HepG2 (cell line): ENCODE data around the gene PDGFB. TPM values are rescaled to one million over a fixed set of nuclear protein-coding genes. Genes with fewer than 3 reads are reported as not detected.

Source experiments
- AKAP8 ChIP-seq: sonication (generic); formaldehyde crosslinking; IDR thresholded peaks from 2 replicates; pipeline ENCODE4 v1.5.1; 2020; ENCODE audit warnings: mild to moderate bottlenecking, missing genetic modification reagents
- ARNT ChIP-seq: fragments of 450-650 bp; IDR thresholded peaks from 2 replicates; pipeline ENCODE4 v1.6.1; 2017
- BHLHE40 ChIP-seq: IDR thresholded peaks from 2 replicates; pipeline ENCODE4 v1.6.1; 2011; ENCODE audit warnings: low read length, improper control_type of control experiment
- CBX5 ChIP-seq: sonication (generic); formaldehyde crosslinking; IDR thresholded peaks from 2 replicates; pipeline ENCODE4 v1.4.0; 2020; ENCODE audit warnings: missing genetic modification reagents, borderline replicate concordance
- CEBPB ChIP-seq: IDR thresholded peaks from 2 replicates; pipeline ENCODE4 v1.6.1; 2011; ENCODE audit warnings: low read depth, low read length, improper control_type of control experiment, borderline replicate concordance
- EEA1 ChIP-seq: sonication (generic); formaldehyde crosslinking; IDR thresholded peaks from 2 replicates; pipeline ENCODE4 v1.5.1; 2020; ENCODE audit warnings: mild to moderate bottlenecking, missing genetic modification reagents, borderline replicate concordance
- HOXA7 ChIP-seq: sonication (generic); formaldehyde crosslinking; IDR thresholded peaks from 2 replicates; pipeline ENCODE4 v1.8.1; 2022; ENCODE audit warnings: mild to moderate bottlenecking, missing genetic modification reagents, moderate library complexity
- IKZF4 ChIP-seq: sonication (generic); formaldehyde crosslinking; IDR thresholded peaks from 2 replicates; pipeline ENCODE4 v1.5.1; 2020; ENCODE audit warnings: borderline replicate concordance, mild to moderate bottlenecking, low read depth, missing genetic modification reagents; ENCODE audit errors: not compliant biosample characterization
- KDM4B ChIP-seq: sonication (generic); formaldehyde crosslinking; IDR thresholded peaks from 2 replicates; pipeline ENCODE4 v1.4.0; 2020; ENCODE audit warnings: missing genetic modification reagents
- MATR3 ChIP-seq: sonication (generic); formaldehyde crosslinking; IDR thresholded peaks from 2 replicates; pipeline ENCODE4 v1.4.0; 2020; ENCODE audit warnings: missing genetic modification reagents
- MTA3 ChIP-seq: sonication (generic); formaldehyde crosslinking; IDR thresholded peaks from 2 replicates; pipeline ENCODE4 v1.4.0; 2020; ENCODE audit warnings: missing genetic modification reagents
- NFKB2 ChIP-seq: sonication (generic); formaldehyde crosslinking; IDR thresholded peaks from 2 replicates; pipeline ENCODE4 v1.4.0; 2020; ENCODE audit warnings: missing genetic modification reagents, borderline replicate concordance
- NFKBIZ ChIP-seq: IDR thresholded peaks from 2 replicates; pipeline ENCODE4 v1.6.1; 2018; ENCODE audit warnings: missing genetic modification reagents, missing compliant biosample characterization
- NFYB ChIP-seq: sonication (generic); formaldehyde crosslinking; IDR thresholded peaks from 2 replicates; pipeline ENCODE4 v1.4.0; 2020; ENCODE audit warnings: missing genetic modification reagents
- PHF8 ChIP-seq: sonication (generic); formaldehyde crosslinking; IDR thresholded peaks from 2 replicates; pipeline ENCODE4 v1.5.0; 2020; ENCODE audit warnings: missing genetic modification reagents
- REPIN1 ChIP-seq: sonication (generic); formaldehyde crosslinking; IDR thresholded peaks from 2 replicates; pipeline ENCODE4 v1.8.0; 2022; ENCODE audit warnings: missing genetic modification reagents, low read depth, mild to moderate bottlenecking, borderline replicate concordance
- SCMH1 ChIP-seq: sonication (generic); formaldehyde crosslinking; IDR thresholded peaks from 2 replicates; pipeline ENCODE4 v1.9.0; 2021; ENCODE audit warnings: missing genetic modification reagents, mild to moderate bottlenecking, borderline replicate concordance
- SRY ChIP-seq: sonication (generic); formaldehyde crosslinking; IDR thresholded peaks from 2 replicates; pipeline ENCODE4 v1.8.0; 2022; ENCODE audit warnings: mild to moderate bottlenecking, missing genetic modification reagents
- TAF15 ChIP-seq: fragments of 200-400 bp; formaldehyde crosslinking; IDR thresholded peaks from one replicate; pipeline ENCODE4 v1.6.1; 2018; ENCODE audit warnings: mild to moderate bottlenecking, low read depth, low read length; ENCODE audit not compliant: poor library complexity, severe bottlenecking
- TOE1 ChIP-seq: sonication (generic); formaldehyde crosslinking; IDR thresholded peaks from 2 replicates; pipeline ENCODE4 v1.4.0; 2020; ENCODE audit warnings: mild to moderate bottlenecking, missing genetic modification reagents
- XBP1 ChIP-seq: sonication (generic); formaldehyde crosslinking; IDR thresholded peaks from 2 replicates; pipeline ENCODE4 v1.5.0; 2020; ENCODE audit warnings: missing genetic modification reagents
- ZBTB42 ChIP-seq: sonication (generic); formaldehyde crosslinking; IDR thresholded peaks from 2 replicates; pipeline ENCODE4 v1.5.0; 2020; ENCODE audit warnings: mild to moderate bottlenecking, missing genetic modification reagents
- ZNF30 ChIP-seq: sonication (generic); formaldehyde crosslinking; IDR thresholded peaks from 2 replicates; pipeline ENCODE4 v1.5.0; 2020; ENCODE audit warnings: mild to moderate bottlenecking, missing genetic modification reagents
- ZNF484 ChIP-seq: sonication (generic); formaldehyde crosslinking; IDR thresholded peaks from 2 replicates; pipeline ENCODE4 v1.5.1; 2020; ENCODE audit warnings: mild to moderate bottlenecking, low read depth, missing genetic modification reagents, borderline replicate concordance
- ZNF572 ChIP-seq: sonication (generic); formaldehyde crosslinking; IDR thresholded peaks from 2 replicates; pipeline ENCODE4 v1.5.1; 2020; ENCODE audit warnings: mild to moderate bottlenecking, missing genetic modification reagents
- polyA plus RNA-seq, 8 experiments: library from polyadenylated mRNA; depleted of rRNA in 3 of 8; stranded (reverse) in 7 of 8; unstranded in 1 of 8; fragments of >200 nt; fragmentation: Illumina TruSeq in 4 of 8; extraction: Trizol in 4 of 8; gene quantifications; 2 replicates each; pipeline versions ENCODE4 v1.2.1 to v1.2.3, GENCODE V29; 2011 to 2016; ENCODE audit warnings: low read depth in 4 of 8, missing spikeins in 1 of 8, mixed read lengths in 1 of 8; ENCODE audit not compliant: insufficient read depth in 1 of 8
- total RNA-seq, 5 experiments: library from RNA; depleted of rRNA; stranded (reverse); fragments of >200 nt; fragmentation: Illumina TruSeq; extraction: Trizol; gene quantifications; 2 replicates each; pipeline ENCODE4 v1.2.3, GENCODE V29; 2016; ENCODE audit warnings: low read depth in 1 of 5
- TF ChIP-seq, protein P1 (sequence below): sonication (generic); formaldehyde crosslinking; conservative IDR thresholded peaks from 2 replicates; pipeline ENCODE4 v1.4.0; 2020; ENCODE audit warnings: missing genetic modification reagents
- TF ChIP-seq, protein P2 (sequence below): sonication (generic); formaldehyde crosslinking; IDR thresholded peaks from 2 replicates; pipeline ENCODE4 v1.8.0; 2022; ENCODE audit warnings: low read depth, missing genetic modification reagents
- TF ChIP-seq, protein P3 (sequence below): sonication (generic); formaldehyde crosslinking; IDR thresholded peaks from 2 replicates; pipeline ENCODE4 v1.4.0; 2020; ENCODE audit warnings: mild to moderate bottlenecking, missing genetic modification reagents

Gene PDGFB
- total and polyA plus RNA-seq, 2 of the 13 experiments (the other 11 are each of a cell fraction or from before 2014, with no cell fraction given) = 1.4 to 10.1 TPM

DNA sequence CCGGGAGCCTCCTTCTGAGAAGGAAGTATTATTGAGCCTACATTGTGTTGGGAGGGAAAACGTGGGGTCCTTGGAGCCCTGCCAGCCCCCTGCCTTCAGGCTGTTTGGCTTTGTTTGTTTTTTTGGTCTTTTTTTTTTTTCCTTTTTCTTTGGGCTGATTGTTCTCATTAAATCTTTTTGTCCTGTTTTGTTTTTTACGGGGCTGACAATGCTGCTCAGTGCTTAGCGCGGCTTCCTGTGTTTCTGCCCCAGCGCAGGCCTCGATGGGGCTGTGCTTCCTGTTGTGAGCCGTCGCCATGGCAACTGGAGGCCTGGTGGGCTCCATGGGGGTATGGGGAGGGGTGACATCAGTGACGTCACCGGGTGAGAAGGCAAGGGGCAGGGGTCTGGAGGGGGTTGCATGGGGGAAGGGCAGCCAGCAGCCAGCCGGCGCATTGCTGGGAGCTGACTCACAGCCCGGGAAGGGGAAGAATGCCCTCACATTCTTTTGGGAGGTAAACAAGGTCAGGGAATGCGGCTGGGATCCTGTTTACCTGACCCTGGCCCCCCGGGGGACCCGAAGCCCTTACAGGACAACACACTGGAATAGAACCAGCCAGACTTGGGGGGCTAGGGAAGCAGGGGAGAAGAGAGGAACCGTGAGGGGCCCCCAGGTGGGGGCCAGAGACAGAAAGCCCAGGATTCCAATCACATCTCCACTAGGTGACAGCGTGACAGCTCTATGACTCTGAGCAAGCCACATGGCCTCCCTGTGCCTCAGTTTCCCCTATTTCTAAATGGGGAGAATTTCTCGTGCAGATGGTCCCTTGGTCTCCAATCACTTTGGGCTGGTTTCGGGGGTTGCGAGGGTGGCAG is 70.1 kb downstream of the PDGFB start (continued):
- TF ChIP-seq, protein P1, sequence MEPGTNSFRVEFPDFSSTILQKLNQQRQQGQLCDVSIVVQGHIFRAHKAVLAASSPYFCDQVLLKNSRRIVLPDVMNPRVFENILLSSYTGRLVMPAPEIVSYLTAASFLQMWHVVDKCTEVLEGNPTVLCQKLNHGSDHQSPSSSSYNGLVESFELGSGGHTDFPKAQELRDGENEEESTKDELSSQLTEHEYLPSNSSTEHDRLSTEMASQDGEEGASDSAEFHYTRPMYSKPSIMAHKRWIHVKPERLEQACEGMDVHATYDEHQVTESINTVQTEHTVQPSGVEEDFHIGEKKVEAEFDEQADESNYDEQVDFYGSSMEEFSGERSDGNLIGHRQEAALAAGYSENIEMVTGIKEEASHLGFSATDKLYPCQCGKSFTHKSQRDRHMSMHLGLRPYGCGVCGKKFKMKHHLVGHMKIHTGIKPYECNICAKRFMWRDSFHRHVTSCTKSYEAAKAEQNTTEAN (CRISPR knock-in tag) = no peak; the same call in 1 of the 2 replicates
- no peak for TF ChIP-seq EEA1 (CRISPR knock-in tag)
- no peak for TF ChIP-seq ZNF484 (CRISPR knock-in tag)
- peak; percentile 43; the same call in 1 of the 2 replicates for TF ChIP-seq PHF8 (CRISPR knock-in tag)
- no peak for TF ChIP-seq AKAP8 (CRISPR knock-in tag)
- TF ChIP-seq ZNF572 (CRISPR knock-in tag) = no peak
- TF ChIP-seq ZBTB42 (CRISPR knock-in tag) = no peak
- TF ChIP-seq HOXA7 (CRISPR knock-in tag) = no peak
- no peak for TF ChIP-seq TOE1
- no peak for TF ChIP-seq MATR3 (CRISPR knock-in tag)
- no peak for TF ChIP-seq BHLHE40
- TF ChIP-seq SCMH1 (CRISPR knock-in tag) = no peak
- TF ChIP-seq REPIN1 (CRISPR knock-in tag) = no peak
- TF ChIP-seq, protein P2, sequence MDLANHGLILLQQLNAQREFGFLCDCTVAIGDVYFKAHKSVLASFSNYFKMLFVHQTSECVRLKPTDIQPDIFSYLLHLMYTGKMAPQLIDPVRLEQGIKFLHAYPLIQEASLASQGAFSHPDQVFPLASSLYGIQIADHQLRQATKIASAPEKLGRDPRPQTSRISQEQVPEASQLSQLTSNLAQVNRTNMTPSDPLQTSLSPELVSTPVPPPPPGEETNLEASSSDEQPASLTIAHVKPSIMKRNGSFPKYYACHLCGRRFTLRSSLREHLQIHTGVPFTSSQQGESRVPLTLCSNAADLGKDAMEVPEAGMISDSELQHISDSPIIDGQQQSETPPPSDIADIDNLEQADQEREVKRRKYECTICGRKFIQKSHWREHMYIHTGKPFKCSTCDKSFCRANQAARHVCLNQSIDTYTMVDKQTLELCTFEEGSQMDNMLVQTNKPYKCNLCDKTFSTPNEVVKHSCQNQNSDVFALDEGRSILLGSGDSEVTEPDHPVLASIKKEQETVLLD (CRISPR knock-in tag) = no peak
- TF ChIP-seq KDM4B (CRISPR knock-in tag) = peak; percentile 84; the same call in 1 of the 2 replicates
- no peak for TF ChIP-seq MTA3
- peak; percentile 85 for TF ChIP-seq NFKBIZ
- TF ChIP-seq NFYB (CRISPR knock-in tag) = no peak
- TF ChIP-seq TAF15 = no peak
- TF ChIP-seq, protein P3, sequence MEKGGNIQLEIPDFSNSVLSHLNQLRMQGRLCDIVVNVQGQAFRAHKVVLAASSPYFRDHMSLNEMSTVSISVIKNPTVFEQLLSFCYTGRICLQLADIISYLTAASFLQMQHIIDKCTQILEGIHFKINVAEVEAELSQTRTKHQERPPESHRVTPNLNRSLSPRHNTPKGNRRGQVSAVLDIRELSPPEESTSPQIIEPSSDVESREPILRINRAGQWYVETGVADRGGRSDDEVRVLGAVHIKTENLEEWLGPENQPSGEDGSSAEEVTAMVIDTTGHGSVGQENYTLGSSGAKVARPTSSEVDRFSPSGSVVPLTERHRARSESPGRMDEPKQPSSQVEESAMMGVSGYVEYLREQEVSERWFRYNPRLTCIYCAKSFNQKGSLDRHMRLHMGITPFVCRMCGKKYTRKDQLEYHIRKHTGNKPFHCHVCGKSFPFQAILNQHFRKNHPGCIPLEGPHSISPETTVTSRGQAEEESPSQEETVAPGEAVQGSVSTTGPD (CRISPR knock-in tag) = no peak
- no peak; the same call in 1 of the 2 replicates for TF ChIP-seq NFKB2 (CRISPR knock-in tag)
- no peak for TF ChIP-seq ZNF30
- TF ChIP-seq SRY (CRISPR knock-in tag) = peak; percentile 53; the same call in 1 of the 2 replicates
- TF ChIP-seq IKZF4 (CRISPR knock-in tag) = no peak
- TF ChIP-seq ARNT = no peak
- no peak for TF ChIP-seq CEBPB
- TF ChIP-seq XBP1 (CRISPR knock-in tag) = no peak
- peak; percentile 51; the same call in 1 of the 2 replicates for TF ChIP-seq CBX5 (CRISPR knock-in tag)
